WI38 (cell line): ENCODE data around the gene TBX2.

Source experiments
- H3K4me3 ChIP-seq: 2 replicates; pipeline ENCODE4 v1.5.1; 2011; ENCODE audit warnings: low read depth, mild to moderate bottlenecking, control low read depth, low read length
- TF ChIP-seq, protein P1 (sequence below): IDR thresholded peaks from 2 replicates; pipeline ENCODE4 v1.5.1; 2012; ENCODE audit warnings: low read depth, mild to moderate bottlenecking, control low read depth, low read length

The TBX2 gene

DNA sequence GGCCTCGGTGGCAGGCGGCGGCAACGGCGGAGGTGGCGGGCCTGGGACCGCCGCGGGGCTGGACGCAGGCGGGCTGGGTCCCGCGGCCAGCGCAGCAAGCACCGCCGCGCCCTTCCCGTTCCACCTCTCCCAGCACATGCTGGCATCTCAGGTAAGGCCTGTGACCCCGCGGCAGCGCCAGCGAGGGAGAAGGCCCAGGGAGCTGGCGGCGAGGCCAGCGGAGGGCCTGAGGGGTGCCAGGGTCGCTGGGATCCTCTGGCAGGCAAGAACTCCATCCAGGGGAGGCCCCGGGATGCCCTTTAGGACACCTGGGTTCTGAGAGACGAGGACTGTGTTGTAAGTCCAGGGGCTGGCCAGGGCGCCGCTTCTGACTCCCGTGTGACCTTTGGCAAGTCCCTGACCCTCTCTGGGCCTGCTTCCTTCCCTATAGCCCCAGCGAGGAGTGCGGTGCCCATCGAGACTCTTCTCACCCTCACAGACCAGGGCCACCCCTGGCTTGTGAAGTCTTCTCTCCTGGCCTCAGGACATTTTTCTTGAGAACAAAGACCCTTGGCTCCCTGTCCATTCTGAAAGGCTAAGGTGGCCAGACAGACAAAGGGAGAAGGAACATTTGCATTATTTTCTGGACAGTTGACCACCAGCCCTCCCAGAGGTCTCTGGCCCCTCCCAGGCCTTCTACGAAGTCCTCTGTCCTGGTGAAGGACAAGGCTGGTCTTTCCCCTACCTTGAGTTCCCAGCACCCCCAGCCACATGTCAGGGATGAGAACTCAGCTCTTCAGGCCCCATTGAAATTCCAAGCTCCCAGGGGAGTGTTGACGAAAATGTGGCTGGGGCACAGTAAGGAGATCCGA lies 6.3 kb downstream of the TBX2 start:
- H3K4me3 ChIP-seq = peak overlapping the region; percentile 98
- TF ChIP-seq, protein P1, sequence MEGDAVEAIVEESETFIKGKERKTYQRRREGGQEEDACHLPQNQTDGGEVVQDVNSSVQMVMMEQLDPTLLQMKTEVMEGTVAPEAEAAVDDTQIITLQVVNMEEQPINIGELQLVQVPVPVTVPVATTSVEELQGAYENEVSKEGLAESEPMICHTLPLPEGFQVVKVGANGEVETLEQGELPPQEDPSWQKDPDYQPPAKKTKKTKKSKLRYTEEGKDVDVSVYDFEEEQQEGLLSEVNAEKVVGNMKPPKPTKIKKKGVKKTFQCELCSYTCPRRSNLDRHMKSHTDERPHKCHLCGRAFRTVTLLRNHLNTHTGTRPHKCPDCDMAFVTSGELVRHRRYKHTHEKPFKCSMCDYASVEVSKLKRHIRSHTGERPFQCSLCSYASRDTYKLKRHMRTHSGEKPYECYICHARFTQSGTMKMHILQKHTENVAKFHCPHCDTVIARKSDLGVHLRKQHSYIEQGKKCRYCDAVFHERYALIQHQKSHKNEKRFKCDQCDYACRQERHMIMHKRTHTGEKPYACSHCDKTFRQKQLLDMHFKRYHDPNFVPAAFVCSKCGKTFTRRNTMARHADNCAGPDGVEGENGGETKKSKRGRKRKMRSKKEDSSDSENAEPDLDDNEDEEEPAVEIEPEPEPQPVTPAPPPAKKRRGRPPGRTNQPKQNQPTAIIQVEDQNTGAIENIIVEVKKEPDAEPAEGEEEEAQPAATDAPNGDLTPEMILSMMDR = no peak

DNA sequence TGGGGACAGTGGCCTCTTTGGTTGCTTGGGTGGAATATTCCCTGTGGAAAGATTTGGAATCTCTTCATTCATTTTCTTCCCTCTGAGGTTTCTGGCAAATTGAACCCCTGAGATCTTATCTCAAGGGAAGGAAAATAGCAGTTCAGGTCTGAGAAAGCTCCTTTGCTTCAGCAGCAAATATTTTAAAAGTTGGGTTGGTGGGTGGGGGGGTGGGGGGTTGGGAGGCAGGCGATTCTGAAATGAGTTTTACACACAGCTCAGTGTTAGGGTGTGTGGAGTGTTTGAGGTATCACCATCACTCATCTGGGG lies 6.8 kb downstream of the TBX2 start:
- peak overlapping the region; percentile 98 for H3K4me3 ChIP-seq
- TF ChIP-seq, protein P1 = no peak

DNA sequence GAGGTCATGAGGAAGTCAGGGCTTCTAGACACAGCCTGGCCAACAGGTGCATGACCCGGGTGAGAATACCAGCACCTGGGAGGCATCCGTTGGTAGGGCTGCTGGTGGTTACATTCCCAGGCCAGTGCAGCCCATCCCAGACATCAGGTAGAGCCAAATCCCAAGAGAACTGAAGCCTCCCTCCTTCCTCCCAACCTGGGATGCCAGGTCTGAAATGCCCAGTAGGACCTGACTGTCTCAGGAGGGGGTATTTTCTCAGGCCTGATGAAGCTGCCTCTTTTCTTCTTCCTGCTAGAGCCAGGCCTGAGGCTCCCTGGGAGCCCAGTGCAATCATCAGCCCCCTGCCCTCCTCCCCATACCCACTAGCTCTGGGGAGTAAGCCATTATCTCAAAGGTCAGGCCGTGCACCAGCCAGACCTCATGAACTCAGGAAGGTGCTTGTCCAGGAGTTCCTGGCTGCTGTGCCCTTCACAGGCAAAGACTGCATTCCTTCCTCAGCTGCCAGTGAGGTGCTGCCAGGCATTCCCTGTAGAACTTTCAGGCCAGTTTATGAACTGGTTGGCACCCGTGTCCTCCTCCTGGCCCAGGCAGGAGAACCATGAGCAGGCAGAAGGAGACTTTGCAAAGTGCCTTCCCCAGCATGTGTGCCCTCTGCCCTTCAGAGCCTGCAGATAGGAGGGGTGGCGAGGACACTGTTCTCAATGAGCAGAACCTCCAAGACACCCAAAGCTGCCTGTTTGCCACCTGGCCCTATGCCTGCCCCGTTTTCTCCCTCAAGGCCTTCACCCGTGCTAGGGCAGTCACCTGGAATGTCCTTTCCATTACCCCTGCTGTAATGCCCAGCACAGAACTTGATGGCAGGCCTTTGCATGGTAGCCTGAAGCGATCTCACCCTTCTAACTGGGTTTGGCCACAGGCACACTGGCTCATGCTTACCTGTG lies 7.6 kb downstream of the TBX2 start:
- TF ChIP-seq, protein P1 = no peak
- H3K4me3 ChIP-seq = peak overlapping the region; percentile 98

DNA sequence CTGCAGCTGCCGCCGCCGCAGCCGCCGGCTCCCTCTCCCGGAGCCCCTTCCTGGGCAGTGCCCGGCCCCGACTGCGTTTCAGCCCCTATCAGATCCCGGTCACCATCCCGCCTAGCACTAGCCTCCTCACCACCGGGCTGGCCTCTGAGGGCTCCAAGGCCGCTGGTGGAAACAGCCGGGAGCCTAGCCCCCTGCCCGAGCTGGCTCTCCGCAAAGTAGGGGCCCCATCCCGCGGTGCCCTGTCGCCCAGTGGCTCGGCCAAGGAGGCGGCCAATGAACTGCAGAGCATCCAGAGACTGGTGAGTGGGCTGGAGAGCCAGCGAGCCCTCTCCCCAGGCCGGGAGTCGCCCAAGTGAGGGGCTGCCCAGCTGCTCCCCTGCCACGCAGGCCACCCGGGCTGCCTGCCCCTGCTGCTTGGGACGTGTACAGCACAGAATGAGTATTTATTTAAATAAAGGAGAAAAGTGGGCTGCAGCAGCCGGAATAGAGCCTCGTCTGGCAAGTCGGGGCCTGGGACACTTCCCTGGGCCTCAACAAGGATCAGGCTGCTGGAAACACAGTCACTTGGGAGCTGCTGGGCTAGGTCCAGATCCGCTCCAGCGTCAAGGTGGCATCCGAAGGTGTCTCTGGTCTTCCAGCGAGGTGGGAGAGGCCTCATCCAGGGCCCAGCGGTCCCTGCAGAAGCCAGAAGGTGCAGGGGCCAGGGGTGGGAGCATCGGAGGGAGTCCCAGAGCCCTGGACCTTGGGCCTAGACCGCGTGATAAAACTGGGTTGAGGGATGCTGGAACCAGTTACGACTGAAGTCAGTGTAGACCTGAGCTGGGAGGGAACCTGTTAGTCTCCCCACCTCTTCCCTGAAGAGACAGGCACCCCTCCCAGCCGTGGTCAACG lies 8.8 kb downstream of the TBX2 start:
- H3K4me3 ChIP-seq = peak overlapping the region; percentile 98
- TF ChIP-seq, protein P1 = no peak

DNA sequence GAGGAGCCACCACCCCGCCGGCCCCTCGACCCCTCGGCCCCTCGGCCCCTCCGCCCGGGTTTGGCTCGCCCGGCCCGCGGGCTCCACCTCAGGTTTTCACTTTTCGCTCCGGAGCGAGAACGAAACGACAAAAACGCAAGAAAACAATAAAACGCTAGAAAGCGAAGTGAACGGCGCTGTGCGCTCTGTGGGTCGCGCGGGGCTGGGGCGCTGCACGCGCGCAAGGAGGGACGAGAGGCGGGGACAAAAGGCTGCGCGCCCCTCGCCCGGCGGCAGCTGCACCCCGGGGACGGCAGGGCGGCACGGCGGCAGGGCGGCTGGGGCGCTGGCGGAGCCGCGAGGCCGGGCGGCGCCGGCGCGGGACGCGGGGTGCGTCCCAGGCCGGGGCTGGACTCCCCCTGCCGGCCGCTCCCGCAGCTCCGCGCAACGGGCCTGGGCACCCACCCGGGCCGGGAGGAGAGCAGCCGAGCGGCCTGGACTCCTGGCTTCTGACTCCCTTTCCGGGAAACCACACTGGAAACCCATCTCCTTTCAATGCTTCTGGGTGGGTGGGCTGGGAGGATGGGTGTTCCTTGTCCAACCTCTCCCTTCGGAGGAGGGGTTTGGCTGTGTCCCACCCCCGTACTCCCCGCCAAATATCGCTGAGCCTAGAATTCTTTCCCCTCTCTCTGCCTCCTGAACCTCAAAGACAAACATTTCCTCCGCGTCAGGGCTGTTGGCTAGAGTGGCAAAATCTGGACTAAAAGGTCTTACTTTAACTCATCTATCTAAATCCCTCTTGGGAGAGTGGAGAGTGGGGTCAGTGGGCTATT lies 9.9 kb downstream of the TBX2 start:
- TF ChIP-seq, protein P1 = peak; percentile 25; the same call in 1 of the 2 replicates

DNA sequence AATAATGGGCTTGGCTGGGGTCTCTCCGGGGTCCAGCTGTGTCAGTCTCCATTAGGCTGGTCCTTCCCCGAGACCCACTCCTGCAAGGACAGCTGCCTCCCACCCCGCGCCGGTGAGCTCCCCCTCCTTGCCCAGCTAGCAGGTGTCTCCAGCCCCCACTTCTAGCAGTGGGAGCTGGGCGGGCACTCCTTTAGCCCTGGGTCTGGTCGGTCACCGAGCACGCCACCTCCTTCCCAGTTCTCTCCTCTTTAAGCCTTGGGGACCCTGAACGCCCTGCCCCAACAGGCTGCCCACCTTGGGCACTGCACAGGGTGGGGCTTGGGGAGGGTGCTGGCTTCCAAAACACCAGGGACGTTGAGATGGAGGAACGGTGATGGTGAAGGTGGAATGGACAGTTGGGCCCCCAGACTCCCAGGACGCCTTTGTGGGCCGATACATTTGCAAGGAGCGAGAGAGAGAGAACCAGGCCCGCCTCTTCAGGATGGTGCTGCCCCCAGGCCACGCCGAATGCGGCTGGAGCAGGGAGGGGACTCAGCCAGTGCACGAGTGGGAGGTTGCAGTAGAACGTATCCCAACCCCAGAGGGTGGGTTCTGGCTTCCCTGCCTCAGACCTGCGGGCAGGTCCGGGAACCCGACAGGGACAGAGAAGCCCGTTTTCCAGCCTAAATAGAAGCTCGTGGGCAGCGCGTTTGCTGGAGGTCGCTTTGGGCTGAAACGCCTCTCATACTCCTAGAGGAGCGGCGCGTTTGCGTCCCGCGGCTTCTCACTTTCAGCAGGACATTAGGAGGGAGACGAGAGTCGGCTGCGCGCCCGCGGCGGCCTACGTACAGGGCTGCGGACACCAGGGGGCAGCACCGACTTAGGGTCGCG lies 10.7 kb downstream of the TBX2 start:
- TF ChIP-seq, protein P1 = peak; percentile 47
- H3K4me3 ChIP-seq = peak overlapping the region; percentile 64

More for the DNA sequence above, 9.9 kb downstream of the TBX2 start:
- H3K4me3 ChIP-seq = peak overlapping the region; percentile 98
